ENCODE results near the gene CLSTN2.
A peak's percentile ranks its signal among the peaks of the same experiment; 100 is the strongest.

Gene CLSTN2

DNA sequence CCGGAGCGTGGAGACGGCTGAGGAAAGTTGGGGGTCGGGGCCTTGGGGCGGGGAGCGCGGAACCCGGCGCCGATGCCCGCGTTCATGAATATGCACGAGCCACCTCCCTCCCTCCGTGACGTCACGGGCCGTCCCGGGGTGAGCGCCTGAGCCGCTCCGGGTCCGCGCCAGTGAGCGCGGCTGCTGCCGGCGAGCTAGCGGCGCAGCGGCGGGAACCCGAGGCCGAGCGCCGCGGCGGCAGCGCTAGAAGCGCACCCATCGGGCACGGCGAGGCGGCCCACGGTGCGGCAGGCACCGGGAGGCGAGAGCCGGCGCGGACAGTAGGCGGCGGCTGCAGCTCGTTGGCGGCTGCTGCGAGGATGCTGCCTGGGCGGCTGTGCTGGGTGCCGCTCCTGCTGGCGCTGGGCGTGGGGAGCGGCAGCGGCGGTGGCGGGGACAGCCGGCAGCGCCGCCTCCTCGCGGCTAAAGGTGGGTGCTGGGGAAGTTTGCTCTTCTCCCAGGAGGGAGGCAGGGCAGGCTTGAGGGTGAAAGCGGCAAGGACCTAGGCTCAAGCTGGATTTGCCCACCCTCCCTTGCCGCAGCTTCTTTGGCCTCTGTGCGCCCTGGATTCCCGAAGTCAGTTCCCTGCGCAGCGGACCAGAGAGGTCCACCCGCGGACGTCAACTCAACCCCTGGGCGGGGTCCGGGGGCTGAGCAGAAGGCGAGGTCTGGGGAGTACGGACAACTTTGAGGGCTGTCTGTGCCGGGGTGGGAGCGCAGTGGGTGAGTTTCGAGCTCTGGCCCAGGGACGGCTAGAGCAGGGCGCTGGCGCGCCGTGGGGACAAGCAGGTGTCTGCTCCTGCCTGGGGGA lies at the start of gene CLSTN2:
Gene CLSTN2 (plus strand): TSS at position 170 of the 850 bp plus-strand sequence.
- no peak for DNase-seq

DNA sequence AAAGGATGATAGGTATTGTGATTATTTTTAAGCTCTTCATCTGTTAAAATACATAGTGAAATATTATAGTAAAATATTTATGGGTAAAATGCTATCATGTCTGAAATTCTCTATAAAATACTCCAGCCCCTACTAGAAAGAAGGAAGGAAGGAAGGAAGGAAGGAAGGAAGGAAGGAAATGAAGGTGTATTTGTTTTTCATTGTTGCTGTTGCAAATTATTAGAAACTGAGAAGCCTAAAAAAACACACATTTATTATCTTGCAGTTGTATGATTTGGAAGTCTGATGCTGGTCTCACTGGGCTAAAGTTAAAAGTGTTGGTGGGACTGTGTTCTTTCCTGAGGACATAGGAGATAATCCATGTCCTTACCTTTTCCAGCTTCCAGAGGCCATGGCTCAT lies 47.6 kb upstream of the CLSTN2 start:
- no peak for DNase-seq

GRCh38 chr3:139888561-139889140 lies 46.3 kb upstream of the CLSTN2 start:
- no peak for DNase-seq

- DNase-seq, result no peak
These were observed 41.6 kb upstream of the CLSTN2 start for GRCh38 chr3:139893267-139893962.

- no peak for DNase-seq
These were observed 40.9 kb upstream of the CLSTN2 start for GRCh38 chr3:139893963-139894642.

DNA sequence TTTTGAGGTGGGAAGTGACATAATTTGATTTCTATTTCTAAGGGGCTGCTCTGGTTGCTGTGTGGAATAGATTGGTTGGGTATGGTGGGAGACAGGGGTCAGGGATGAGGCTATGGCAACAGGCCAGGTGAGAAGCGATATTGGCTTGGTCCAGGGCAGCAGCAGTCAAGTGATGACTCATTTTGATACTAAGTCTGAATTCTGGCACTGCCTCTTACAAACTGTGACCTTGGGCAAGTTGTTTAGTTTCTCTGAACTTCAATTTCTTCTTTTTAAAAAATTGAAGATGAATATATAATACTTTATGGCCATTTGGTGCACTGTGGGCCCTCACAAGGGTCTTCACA lies 40.4 kb upstream of the CLSTN2 start:
- DNase-seq, result no peak

GRCh38 chr3:139897759-139898158 lies 37.2 kb upstream of the CLSTN2 start:
- no peak for DNase-seq

DNA sequence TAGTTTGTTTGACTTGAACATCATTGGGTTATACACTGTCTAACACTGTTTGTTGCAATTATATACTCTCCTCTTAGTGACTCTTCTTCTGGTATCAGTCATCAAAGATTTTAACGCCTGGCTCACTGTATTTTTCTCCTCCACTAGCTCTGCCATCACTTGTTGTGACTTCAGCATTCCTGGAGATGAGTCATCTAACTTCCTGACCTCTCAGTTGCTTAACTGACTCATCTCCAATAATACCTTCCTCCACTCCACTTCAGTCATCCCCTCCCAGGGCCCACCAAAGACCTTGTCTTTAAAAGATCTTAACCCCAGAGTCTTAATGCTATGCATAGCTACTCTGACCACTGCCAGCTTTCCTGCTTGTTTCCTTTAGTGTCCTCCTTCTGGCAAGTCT lies 28.6 kb upstream of the CLSTN2 start:
- DNase-seq, result peak; percentile 2

DNA sequence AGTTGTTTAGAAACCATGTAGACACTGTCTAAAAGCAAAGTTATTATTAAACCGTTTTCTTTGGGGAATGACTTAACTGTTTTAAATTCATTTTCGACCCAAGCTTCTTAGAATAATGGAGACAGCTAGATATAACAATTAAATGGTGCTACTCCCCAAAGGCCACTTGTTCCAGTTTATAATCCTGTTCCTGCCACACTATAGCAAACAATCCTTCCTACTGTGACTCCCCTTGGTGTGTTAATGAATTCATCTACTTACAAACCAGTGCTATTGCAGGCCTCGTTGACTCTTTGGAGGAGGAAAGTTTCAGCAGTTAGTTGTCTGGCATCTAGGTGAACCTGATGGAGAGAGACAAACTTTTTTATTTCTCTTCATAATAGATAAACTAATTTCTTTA lies 25.2 kb upstream of the CLSTN2 start:
- no peak for DNase-seq

GRCh38 chr3:139916271-139916670 lies 18.7 kb upstream of the CLSTN2 start:
- DNase-seq, result no peak

DNA sequence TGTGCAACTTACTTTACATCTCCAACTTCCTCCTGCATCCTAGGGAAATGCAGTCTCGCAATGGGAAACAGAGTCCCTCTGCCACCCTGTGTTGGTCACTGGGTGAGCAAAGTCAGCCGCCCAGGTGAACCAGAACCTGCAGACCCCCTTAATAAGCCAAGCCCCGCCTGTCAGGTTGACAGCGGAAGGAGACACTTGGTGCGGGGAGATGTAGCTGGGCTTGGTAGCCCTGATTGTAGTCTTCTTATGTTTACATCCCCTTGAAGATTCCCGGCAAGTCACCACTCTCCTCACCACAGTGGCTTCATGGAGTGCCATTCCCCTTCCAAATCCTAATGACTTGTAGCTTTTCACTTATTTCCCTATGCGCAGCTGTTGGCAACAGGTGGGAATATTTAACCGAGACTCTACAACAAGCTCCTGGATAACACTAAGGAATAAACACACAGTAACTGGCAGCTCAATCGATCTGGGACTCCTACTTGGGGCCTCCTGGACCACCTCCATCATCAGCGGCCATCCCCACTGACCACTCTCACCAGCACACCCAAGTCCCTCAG lies 17.7 kb upstream of the CLSTN2 start:
- DNase-seq, result no peak

GRCh38 chr3:139928708-139929505 lies 6.1 kb upstream of the CLSTN2 start:
- no peak for DNase-seq

DNA sequence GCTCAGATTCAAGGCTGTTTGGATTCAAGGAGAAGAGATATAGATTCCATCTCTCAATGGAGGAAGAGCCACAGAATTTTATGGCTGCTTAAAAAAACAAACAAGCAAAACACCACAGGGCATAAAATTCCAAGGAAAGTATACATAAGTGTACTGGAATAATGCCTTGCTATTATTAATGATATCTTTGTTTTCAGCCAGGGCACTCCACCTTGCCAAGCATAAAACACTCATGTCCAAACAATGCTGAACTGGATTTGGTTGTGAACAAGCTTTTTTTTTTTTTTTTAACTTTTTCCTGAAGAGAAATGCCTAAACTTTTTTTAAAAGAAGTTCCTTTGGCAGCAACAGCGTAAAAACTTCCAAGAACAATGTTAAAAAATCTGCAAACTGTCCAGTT lies 4.8 kb upstream of the CLSTN2 start:
- DNase-seq, result no peak

DNA sequence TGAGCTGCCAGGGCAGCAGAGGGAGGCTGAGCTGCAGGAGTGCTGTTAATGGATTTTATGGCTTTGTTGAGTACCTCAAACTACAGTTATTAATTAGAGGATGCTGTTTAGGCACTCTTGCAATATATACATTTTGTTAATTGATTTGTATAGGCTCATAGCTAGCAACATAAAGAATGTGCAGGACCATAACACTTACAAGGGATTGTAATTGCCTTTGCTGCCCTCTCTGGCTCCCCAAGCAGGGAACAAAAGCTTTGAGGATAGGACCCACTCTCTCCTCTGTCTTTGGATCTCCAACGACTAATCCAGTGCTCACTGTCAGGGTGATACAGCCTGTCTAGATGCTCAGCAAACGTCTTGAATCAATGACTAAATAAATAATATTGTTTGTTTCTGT lies 1.2 kb upstream of the CLSTN2 start:
- no peak for DNase-seq

DNA sequence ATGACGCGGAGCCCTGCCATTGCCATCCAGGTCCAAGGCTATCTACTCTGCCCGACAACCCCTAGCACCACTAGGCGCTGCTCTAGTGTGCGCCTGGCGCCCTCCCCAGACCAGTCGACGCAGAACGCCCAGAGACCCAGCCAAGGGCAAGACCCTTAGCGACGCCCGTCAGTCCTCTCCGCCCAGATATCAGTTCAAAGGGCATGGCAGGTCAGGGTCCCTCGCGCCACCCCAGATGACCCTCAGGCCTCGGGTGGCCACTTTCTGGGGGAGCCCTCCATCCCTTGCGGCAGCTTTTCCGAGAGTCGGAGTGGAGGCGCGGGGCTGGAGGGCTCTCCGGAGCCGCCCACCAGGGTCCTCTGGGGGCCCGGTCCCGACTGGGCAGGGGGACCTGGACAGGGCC lies 371 bp upstream of the CLSTN2 start:
- no peak for DNase-seq

DNA sequence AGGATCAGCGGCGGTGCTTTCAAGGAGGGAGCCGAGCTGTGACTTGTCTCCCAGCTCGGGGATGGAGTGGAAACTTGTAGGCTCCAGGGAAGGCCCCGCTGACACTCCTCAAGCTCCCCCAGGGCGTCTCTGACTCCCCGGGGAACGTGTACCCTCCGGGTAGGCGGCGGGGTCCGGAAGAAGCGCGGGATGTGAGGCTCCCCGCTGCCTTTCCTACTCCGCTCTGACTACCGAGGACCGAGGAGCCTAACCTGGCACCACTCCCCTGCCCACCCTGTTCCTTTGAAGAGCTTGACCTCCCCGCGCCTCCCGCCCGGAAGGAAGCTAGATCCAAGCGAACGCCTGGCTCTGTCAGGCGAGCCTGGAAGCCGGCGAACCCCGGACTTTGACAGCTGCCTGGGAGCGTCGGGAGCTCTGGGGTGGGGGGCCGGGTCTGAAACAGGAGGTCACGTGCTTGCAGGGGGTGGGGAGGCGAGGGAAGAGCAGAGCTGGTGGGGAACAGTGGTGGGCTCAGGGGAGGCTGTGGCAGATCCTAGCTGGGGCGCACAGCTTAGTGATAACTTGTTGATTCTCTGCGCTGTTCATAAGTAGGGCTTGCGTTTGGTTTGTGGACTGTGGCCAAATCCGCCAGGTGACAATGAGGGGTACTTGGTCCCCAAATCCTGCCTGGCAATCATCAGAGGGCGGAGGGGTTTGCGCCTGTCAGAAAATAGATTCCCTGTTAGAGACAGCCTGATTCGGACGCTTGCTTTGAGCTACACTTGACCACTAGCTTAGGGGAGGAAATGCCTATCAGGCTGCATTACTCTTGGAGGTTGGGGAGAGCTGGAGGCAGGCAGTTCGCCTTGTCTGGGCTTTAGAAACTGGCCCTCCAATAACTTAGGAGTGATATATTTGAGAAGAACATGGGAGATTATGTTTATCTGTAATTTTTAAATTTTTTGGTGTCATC lies 1.2 kb downstream of the CLSTN2 start:
- no peak for DNase-seq

DNA sequence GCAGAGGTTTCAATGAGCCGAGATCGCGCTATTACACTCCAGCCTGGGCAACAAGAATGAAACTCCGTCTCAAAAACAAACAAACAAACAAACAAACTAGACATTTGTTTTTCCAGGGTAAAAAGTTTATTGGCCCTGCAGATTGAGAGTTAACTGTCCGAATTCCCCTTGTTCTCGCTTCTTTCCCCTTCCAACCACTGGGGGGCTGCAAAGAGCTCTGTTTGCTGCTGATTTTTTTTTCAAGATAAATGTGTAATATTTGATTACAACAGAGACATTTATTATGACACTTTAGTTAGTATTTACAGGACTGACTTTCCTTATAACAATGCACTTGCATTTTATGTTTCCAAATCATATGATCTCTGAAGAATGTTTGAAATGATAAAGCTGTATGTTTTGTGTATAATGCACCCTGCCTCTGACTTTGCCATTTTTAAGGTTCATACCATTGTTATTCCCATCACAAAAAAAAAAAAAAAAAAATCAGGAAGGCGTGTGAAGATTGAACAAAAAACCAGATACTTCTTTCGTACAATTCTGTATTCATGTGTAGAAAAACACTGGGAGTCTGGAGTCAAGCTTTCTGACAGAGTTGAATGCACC lies 2.8 kb downstream of the CLSTN2 start:
- DNase-seq, result no peak

DNA sequence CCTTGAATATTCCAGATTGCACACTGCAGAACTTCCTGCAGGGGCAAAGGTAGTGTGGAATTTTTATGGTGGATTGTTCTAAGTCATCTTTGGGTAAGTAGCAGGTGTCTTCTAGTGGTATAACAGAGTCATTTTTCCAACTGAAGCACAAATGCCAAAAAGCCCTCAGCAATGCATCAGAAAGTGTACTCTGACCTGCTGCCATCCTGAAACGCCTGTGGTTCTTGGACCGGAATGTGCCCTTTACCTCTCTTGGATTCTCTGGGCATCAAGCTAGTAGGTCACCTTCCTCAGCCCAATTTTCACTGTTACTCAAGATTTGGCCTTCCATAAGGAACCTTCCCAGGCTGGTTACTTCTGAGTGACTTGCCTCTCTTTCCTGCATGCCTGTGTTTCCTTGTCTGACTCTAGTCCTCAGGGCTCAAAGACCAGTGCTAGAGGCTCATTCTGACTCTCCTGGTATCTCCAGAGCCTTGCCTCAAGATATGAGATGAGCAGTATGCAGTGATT lies 4.8 kb downstream of the CLSTN2 start:
- no peak for DNase-seq

DNA sequence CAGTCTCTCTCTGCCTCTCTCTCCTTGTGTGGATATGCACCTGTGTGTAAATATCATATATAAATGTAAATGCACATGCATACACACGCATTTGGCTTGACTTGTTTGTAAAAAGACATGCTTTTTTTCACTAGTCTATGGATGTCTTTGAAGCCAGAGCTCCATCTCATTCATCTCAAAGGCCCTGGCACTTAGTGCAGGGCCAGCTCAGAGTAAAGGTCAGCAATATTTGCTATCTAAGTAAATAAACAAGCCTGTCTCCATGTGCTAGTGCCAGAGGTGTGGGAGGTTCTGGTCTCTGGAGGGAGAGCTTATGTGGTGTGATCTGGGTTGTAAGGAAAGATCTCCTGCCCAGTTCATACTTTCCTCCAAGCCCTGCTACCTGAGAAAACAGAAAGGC lies 5.6 kb downstream of the CLSTN2 start:
- DNase-seq, result no peak

GRCh38 chr3:139941580-139941979 lies 6.6 kb downstream of the CLSTN2 start:
- no peak for DNase-seq
